AG08395 (cell line): ENCODE measurements around the gene ARHGAP4.
A peak's percentile ranks its signal among the peaks of the same experiment; 100 is the strongest.

Experiments used
- DNase-seq: peaks from one replicate; pipeline ENCODE4 v3.0.0; 2012; ENCODE audit warnings: mixed read lengths, low spot score

The ARHGAP4 gene

GRCh38 chrX:153880440-153880815, 45.6 kb downstream of the ARHGAP4 start:
- no peak for DNase-seq

- no peak for DNase-seq
Observed at GRCh38 chrX:153879741-153880439, 46.2 kb downstream of the ARHGAP4 start.

- DNase-seq = no peak
Observed at GRCh38 chrX:153878969-153879653, 47.0 kb downstream of the ARHGAP4 start.

- no peak for DNase-seq
Observed at GRCh38 chrX:153878345-153878744, 47.7 kb downstream of the ARHGAP4 start.

- DNase-seq = no peak
Observed at GRCh38 chrX:153877571-153878261, 48.3 kb downstream of the ARHGAP4 start.

- DNase-seq = no peak
Observed at GRCh38 chrX:153876112-153876491, 50.0 kb downstream of the ARHGAP4 start.

GRCh38 chrX:153875391-153876111, 50.5 kb downstream of the ARHGAP4 start:
- DNase-seq = peak; percentile 65

GRCh38 chrX:153874366-153875125, 51.5 kb downstream of the ARHGAP4 start:
- no peak for DNase-seq

GRCh38 chrX:153874085-153874365, 52.0 kb downstream of the ARHGAP4 start:
- no peak for DNase-seq

GRCh38 chrX:153873282-153874084, 52.6 kb downstream of the ARHGAP4 start:
- no peak for DNase-seq

- no peak for DNase-seq
Observed at GRCh38 chrX:153871946-153872878, 53.9 kb downstream of the ARHGAP4 start.

GRCh38 chrX:153871451-153871850, 54.6 kb downstream of the ARHGAP4 start:
- no peak for DNase-seq

GRCh38 chrX:153870791-153871360, 55.2 kb downstream of the ARHGAP4 start:
- no peak for DNase-seq

- no peak for DNase-seq
Observed at GRCh38 chrX:153870288-153870690, 55.8 kb downstream of the ARHGAP4 start.

GRCh38 chrX:153869473-153870287, 56.4 kb downstream of the ARHGAP4 start:
- no peak for DNase-seq

GRCh38 chrX:153868576-153869472, 57.2 kb downstream of the ARHGAP4 start:
- no peak for DNase-seq

GRCh38 chrX:153867671-153868070, 58.4 kb downstream of the ARHGAP4 start:
- DNase-seq = no peak

GRCh38 chrX:153867139-153867538, 58.9 kb downstream of the ARHGAP4 start:
- DNase-seq = no peak
